HG03558 (cell line): ENCODE results near the gene ZYX.
"Not testable (repeated sequence)": the region's sequence is repeated elsewhere in the genome, so short reads cannot be mapped to it uniquely, and the experiment has no call there.

Experiments
- ATAC-seq: cut with Tn5 transposase; IDR thresholded peaks from one replicate; pipeline ENCODE4 v1.9.1; 2021; ENCODE audit warnings: moderate number of reproducible peaks; ENCODE audit not compliant: unreplicated experiment; ENCODE audit errors: extremely low read depth

ZYX gene

DNA sequence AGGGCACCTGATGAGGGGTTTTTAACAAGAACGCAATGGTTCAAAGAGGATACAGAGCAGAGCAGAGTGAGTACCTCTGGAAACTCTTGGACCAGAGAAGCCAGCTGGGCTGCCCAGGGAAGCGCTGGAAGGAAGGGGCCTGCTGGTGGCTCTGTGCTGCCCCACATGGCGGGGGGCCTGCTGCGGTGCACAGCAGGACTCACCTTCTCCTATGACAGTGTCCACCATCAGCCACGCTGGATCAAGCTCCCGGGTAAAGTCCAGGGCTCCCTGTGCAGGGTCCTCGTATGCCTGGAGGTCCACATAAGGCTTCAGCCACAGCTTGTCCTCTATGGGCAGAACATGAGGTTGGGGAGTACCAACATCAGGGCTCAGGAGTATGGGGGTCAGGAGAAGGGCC is 15.0 kb downstream of the ZYX start:
- ATAC-seq = no peak

DNA sequence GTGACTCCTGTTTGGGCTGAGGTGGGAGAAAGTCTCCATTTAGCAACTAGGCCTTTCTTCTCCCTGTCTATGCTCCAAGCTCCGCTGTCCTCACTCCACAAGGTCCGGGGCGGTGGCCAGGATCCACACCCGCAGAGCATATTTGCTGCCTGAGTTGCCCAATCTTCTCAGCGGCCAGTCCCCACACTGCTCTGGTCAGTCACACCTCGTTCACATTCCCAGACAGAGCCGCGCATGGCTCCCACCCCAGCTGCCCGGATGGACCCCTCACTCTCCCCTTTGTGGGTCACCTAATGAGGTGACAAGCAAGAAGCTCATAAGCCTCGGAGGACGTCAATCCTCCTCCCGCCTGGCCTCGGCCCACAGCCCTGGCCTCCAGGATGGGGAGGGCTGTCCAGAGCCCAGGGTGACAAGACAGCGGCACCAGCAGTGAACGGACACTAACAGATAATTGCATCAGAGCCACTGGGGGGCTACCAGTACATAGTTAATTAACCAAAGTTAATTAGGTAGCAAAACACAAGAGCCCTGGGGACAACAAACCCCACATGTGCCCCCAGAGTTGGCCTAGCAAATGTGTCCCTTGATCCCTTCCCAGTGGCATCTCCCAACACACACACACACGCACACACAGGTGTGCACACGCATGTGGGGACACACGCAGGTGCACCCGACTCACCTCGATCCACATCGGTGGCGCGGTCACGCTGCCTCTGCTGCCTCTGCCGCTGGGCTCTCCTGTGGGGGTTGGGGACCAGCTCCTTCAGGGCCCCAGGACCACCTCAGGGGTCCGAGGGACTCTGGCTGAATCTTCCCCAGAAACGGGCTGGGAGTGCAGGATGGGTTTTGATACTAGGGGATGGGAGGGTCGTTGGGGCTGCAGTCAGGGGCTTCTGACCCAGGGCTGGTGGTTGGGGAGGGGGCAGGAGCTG is 15.7 kb downstream of the ZYX start:
- no peak for ATAC-seq

DNA sequence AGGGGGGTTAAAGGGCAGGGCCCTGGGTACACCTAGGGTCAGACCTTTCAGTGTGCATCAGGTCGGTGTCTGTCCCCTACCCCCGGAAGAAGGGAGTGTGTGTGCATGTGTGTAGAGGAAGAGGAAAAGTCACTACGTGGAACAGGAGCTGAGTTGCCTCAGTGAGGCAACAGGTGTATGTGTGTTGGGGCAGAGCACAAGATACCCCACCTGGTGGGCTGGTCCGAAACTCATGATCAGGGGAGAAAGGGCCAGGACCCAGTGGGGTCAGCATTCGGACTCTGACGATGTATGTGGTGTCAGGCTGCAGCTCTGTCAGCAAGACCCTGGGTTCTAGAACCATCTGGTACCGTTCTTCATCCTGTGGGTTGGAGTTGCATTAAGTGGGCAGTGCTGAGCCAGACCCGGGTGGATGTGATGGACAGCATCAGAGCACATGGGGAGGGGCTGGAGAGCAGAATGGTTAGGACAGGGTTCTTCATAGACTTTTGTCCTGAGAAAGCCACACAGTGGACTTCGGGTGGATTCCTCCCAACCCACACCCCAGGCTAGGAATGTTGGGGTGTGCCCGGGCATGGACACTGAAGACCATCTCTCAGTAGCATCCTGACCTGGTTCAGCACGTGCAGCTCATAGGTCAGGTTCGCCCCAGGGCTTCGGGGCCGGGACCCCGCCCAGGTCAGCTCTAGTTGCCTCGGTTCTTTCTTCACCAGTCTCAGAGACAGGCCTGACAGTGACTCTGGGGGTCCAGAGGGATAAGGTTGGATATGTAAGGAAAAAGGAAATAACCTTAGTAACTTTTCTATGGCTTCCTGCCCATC is 16.8 kb downstream of the ZYX start:
- ATAC-seq = no peak

DNA sequence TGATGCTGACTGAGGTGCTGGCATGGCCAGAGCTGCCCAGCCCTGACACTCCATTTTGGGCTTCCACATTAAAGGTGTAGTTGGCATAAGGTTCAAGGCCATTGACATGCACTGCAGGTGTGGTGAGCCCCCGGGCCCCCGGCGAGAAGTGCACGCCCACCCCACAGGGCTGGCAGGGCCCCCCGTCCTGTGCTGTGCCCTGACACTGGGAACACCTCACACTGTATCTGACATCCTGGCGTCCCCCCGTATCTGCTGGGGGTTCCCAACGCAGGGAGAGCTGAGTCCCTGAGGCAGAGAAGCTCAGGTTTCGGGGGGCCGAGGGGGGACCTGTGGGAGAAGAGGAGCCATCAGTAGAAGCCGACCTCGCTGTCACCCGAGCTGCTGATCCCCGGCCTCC is 17.5 kb downstream of the ZYX start:
- ATAC-seq = no peak

DNA sequence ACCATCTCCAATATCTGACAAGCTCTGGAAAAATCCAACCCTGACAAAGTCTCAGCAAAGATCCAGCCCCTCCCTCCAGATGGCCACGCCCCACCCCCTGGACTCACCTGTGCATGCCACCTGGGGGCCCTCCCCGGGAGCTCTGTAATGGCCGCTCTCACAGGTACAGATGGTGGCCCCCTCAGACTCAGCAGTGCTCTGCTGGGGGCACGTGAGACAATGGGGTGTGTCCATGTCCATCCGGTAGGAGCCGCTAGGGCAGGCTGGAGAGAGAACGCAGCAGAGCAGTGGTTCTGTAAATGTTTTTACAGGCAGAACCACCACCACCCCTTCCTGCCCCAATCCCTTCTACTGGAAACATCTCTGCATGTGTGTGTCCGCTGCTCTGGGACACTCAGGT is 18.0 kb downstream of the ZYX start:
- ATAC-seq = no peak

DNA sequence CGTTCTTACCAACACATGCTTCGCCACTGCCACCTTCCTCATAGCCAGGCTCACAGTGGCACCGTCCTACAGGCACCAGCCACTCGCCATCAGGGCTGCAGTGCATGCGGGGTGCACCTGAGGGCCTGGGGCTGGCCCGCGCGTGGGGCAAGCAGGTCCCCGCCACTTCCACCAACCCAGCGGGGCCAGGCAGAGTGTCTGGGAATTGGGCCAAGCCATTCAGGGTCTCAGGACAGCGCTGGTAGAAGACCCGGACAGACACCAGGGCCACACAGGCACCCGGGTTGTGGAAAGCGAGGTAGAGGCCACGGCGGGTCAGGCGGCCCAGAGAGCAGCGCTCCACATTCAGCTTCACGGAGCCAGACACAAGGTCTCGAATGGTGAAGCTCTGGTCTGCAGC is 18.5 kb downstream of the ZYX start:
- no peak for ATAC-seq

DNA sequence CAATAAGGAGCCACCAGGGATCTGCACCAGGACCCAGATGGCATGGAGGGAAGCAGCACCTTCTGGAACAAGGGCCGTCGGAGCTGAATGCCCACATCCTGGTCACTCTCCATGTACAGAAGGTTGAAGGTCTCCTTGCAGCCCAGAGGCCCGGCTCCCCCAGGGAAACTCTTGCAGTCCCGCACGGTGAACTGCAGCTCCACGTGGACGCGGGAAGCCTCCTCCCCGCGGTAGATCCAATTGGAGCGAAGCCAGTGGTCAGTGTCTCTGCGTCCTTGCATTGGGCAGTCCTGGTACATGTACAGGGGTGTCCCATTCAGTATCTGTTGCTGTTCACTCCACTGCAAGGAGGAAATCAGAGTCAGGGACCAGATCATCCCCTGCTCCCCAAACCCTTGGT is 20.1 kb downstream of the ZYX start:
- no peak for ATAC-seq

DNA sequence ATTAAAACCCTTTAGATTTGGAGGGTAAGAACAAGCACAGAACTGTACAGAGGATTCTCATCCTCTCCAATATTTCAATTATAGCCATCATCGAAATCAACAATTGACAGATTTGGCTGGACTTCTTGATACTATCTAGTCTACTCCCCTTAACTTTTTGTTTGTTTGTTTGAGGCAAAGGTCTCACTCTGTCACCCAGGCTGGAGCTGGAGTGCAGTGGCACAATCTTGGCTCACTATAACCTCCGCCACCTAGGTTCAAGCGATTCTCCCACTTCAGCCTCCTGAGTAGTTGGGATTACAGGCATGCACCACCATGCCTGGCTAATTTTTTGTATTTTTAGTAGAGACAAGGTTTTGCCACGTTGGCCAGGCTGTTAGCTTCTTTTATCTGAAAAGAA is 21.1 kb downstream of the ZYX start:
- not testable (repeated sequence) for ATAC-seq

DNA sequence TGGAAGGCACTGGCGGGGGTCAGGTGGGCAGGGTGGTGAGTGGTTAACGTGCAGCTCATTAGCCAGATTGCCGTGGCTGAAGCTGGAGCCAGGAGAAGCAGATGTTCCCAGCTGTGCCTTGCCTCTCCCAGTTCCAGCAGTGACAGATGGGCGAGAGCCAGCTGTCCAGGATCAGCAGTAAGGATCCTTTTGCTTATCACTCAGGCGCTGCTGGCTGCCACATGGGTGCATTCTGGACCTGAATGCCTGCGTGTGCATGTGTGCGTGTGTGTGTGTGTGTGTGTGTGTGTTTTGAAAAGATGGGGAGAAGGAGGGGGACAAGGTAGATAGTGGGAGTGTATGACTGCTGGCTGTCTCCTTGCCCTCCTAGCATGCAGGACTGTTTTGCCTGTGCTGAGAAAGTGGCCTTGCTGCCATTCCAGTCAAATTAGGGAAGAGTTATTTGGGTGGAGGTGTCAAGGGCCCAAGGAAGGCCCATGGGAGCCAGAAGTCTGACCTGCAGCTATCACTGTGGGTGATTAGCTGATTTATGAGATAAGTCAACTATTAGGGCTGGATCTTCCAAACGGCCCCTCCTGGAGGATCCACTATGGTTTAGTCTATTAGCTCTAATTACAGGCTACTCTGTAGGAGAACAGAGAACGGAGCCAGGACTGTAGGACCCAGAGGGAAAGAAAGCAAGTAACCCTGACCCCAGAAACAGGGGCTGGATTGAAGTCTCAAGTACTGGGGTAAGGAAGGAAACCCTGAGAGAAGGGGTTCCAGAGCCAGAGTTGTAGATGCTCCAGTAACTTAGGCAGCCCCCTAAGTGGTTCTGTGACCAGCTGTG is 24.2 kb downstream of the ZYX start:
- no peak for ATAC-seq

DNA sequence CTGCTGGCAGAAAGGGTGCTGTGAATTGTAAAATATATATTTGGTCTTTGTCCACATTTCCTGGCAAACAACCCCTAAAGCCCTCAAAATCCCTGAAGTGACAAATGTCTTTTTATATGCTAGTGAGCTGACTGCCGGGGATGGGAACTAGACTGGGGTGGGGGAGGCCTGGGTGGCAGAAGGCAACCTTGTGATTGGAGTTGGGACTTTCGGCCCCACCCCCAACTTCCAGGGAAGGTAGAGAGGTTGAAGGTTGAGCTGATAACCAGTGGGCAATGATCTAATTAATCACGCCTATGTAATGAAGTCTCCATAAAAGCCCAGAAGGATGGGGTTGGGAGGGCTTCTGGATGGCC is 24.8 kb downstream of the ZYX start:
- no peak for ATAC-seq

DNA sequence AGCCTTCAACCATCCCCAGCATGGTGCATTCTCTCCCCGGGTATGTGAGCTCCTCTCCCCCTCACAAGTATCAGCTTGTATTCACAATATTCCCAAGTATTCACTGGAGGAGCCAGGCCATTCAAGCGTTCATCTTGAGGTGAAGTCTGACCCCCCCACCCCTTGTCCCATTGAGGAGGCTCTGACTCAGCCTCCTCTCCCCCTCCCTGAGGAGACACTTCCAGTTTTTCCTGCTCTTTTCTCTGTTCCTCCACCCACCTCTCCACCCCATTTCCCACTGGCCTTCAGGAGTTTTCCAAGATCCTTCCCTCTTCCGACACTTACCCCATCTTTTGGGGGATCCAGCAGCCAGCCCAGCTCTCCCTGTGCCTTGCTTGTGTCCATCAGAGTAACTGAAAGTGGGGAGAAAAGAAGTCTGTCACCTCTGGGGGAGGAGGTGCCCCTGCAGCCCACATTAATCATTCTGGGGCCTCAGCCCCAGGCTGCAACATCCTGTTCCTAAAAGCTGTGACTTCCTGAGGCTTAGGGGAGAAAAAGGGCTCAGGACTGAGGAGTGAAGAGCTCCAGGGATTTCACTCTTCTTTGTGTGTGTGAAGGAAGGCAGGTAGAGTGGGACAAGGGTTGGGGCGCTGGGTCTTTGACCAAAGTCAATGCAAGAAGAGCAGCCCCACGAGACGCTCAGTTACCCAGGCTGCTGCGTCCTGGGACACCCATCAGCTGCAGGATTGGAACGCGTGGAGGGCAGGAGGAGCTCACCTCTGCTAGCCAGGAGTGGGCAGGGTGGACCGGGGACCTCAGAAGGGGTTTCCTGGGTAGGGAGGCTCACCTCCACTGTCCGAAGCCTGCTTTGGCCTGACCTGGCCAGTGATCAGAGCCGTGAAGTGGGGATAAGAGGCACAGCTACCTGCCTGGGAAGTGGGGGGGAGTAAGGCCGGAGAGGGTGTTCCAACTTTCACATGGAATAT is 26.4 kb downstream of the ZYX start:
- ATAC-seq = no peak

DNA sequence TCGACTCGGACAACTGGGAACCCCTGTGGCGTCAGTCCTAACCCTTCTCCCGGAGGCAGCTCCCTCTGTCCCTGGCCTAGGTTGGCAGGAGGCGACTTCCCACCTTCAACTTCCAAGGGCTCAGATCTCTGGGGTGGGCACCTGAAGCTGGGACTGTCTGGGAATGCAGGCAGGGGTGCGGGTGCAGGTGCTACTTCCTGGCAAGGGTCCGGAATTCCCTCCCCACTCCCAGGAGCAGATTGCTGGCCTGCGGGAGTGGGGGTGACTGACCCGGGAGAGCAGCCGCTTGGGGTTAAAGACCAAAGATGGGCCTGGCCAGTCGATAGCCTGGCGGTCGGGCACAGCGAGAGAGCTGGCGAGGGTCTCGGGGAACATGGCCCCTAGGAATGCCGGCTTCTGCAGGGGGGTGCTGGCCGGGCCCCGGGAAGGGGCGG is 27.1 kb downstream of the ZYX start:
- no peak for ATAC-seq

DNA sequence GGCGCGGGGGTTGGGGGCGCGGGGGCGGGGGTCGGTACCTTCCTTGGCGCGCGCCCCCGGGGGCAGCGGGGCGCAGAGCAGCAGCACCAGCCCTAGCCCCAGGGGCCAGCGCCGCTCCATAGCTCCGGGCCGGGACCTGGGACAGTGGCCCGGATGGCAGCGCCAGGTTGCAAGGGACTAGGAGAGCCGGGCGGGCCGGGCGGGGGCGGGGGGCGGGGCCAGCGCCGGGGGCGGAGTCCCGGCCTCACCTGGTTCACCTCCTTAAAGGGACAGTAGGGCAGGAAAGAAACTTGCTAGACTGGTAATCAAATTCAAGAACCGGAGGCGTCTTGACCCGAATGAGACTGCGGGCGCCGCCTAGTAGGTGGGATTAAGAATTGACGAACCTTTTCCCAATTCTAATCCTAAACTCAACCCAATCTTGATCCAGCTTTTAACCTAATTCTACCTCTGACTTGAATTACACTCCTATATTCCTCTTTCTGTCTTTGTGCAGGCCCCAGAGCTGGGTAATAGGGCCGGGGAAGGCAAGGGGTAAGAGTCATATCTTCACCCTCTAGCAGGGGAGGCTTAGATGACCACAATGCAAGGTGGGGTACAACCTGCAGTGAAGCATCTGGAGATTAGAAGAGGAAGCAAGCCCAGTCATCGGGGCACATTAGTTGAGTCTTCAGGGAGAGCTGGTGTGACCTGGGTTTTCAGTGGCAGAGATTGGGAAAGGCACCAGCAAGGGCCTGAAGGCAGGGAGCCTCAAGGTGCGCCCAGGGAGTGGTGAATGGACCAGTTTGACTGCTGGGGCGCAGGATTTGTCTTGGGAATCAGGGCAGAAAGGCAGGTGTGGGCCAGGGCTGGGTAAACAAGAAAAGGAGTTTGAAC is 27.8 kb downstream of the ZYX start, which contains the start of gene EPHA1:
Gene EPHA1 (minus strand): TSS at position 171 of the 876 bp plus-strand sequence. CDS start 51 bp downstream, at position 120.
- ATAC-seq = no peak

DNA sequence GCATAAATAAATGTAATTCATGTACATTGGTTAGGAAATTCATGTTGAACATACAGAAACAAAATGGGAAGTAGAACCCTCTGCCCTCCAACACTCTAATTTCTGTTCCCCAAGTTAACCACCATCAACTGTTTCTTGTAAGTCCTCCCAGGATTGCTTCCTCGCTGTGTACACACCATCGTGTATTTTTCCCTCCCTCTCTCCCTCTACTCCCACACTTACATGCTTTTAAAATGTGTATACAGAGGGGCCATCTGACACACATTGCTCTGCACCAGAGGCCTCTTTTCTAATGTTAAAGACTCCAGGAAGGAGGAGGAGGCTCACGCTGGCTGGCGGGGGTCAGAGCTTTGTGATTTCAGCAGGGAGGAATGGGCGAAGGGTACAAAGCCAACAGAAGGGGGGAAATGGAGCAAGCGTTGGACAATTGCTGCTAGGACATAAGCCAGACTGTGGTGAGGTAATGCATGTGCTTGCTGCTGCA is 29.4 kb downstream of the ZYX start:
- no peak for ATAC-seq

DNA sequence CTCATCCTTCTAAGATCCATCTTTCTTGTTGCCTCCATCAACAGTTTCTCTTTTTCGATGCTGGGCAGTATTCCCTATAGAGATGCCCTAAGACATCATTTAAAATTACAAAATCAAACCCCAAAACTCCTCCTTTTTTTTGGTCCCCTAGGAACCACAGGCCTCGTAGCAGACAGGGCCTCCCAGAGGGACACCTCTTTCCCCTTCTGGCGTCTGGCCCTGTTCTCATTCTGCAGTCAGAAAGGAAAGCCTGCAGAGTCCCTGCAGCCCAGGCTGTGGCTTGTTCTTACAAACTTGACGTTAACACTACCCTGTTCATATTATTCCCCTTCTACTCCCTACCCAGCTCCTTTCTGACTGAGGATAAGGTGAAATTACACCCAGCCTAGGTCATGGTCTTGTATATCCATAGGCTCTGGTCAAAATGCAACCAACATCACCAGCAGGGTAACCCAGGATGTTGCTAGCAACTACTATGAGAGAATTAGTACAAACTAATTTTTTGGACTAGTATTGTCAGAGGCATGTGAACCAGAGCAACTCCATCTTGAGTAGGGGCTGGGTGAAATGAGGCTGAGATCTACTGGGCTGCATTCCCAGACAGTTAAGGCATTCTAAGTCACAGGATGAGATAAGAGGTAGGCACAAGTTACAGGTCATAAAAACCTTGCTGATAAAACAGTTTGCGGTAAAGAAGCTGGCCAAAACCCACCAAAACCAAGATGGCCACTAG is 31.0 kb downstream of the ZYX start:
- ATAC-seq = no peak

DNA sequence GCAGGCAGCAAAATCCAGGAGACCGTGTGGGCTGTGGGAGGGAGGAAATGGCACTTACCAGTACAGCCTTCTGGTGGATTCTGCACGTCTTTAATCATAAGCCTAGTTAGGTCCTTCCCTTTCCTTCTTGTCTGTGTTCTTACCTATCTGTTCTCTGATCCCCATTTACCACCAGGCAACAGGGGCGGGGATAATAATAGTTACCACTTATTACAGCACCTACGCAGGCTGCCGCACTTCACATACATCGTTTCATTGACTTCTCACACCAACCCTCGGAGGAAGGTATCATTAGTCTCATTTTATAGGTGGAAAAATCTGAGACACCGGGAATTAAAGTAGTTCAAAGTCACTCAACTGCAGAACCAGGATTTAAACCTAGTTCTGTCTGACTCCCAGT is 32.0 kb downstream of the ZYX start:
- no peak for ATAC-seq

DNA sequence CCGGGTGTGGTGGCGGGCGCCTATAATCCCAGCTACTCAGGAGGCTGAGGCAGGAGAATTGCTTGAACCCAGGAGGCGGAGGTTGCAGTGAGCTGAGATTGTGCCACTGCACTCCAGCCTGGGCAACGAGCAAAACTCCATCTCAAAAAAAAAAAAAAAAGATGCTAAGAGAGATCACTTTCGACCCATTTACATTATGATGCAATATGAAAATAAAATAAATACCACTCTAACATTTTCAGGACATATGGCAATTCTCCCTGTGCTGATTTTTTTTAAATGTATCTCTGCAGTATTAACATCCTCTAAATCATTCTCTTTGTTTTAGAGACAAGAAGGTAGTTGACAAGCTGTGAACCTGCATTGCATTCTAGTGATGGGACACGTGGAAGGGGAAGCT is 34.1 kb downstream of the ZYX start:
- not testable (repeated sequence) for ATAC-seq
